Keratinocyte (primary cell): ENCODE measurements around the gene DDIAS. TPM values are rescaled to one million over a fixed set of nuclear protein-coding genes. Genes with fewer than 3 reads are reported as not detected.

Source experiments
- DNase-seq: peaks from one replicate; pipeline ENCODE4 v3.0.0-alpha.2; 2011; ENCODE audit warnings: low read depth, missing footprints, low spot score
- FAIRE-seq: peaks from 2 replicates; lab custom pipeline; 2011; peaks lifted over from hg19 to GRCh38; lab: Jason Lieb, UNC
- H2AFZ ChIP-seq: 2 replicates; pipeline ENCODE4 v1.6.0; 2012; ENCODE audit warnings: low read length, control low read depth, inconsistent platforms; ENCODE audit not compliant: control insufficient read depth
- H3K27ac ChIP-seq: 2 replicates; pipeline ENCODE4 v1.5.1; 2011; ENCODE audit warnings: low read length; ENCODE audit not compliant: control insufficient read depth, insufficient read depth
- H3K27me3 ChIP-seq: 3 replicates; pipeline ENCODE4 v1.6.0; 2011; ENCODE audit warnings: low read length; ENCODE audit not compliant: control insufficient read depth, insufficient read depth; ENCODE audit errors: extremely low read depth
- H3K36me3 ChIP-seq, 2 experiments: 2 replicates in 1 of 2; 3 replicates in 1 of 2; pipeline ENCODE4 v1.5.1; 2011; ENCODE audit warnings: low read length in 2 of 2, mild to moderate bottlenecking in 1 of 2; ENCODE audit not compliant: control insufficient read depth in 2 of 2, insufficient read depth in 2 of 2; ENCODE audit errors: extremely low read depth in 1 of 2
- H3K4me1 ChIP-seq: 3 replicates; pipeline ENCODE4 v1.5.1; 2011; ENCODE audit warnings: low read length; ENCODE audit not compliant: control insufficient read depth, insufficient read depth; ENCODE audit errors: extremely low read depth
- H3K4me2 ChIP-seq: 3 replicates; pipeline ENCODE4 v1.6.0; 2011; ENCODE audit warnings: low read depth, low read length; ENCODE audit not compliant: control insufficient read depth, insufficient read depth; ENCODE audit errors: extremely low read depth
- H3K4me3 ChIP-seq, 3 experiments: fragments of 200-600 bp in 1 of 3; sonication (generic) in 1 of 3; 2 replicates in 2 of 3; 3 replicates in 1 of 3; pipeline ENCODE4 v1.5.1; 2011 to 2016; ENCODE audit warnings: low read length in 3 of 3, mild to moderate bottlenecking in 3 of 3, control low read depth in 2 of 3, inconsistent platforms in 1 of 3, low read depth in 1 of 3, mixed read lengths in 1 of 3, mixed run types in 1 of 3, moderate library complexity in 1 of 3; ENCODE audit not compliant: control insufficient read depth in 2 of 3, insufficient read depth in 2 of 3; ENCODE audit errors: extremely low read depth in 1 of 3
- H3K79me2 ChIP-seq: 2 replicates; pipeline ENCODE4 v1.6.0; 2012; ENCODE audit warnings: low read length; ENCODE audit not compliant: control insufficient read depth, insufficient read depth
- H3K9ac ChIP-seq: 3 replicates; pipeline ENCODE4 v1.6.0; 2011; ENCODE audit warnings: low read length; ENCODE audit not compliant: control insufficient read depth, insufficient read depth; ENCODE audit errors: extremely low read depth
- H3K9me1 ChIP-seq: 3 replicates; pipeline ENCODE4 v1.6.0; 2011; ENCODE audit warnings: low read length; ENCODE audit not compliant: control insufficient read depth, insufficient read depth; ENCODE audit errors: extremely low read depth
- H3K9me3 ChIP-seq: 2 replicates; pipeline ENCODE4 v1.5.1; 2012; ENCODE audit warnings: low read depth, low read length; ENCODE audit not compliant: control insufficient read depth
- H4K20me1 ChIP-seq: 3 replicates; pipeline ENCODE4 v1.6.0; 2011; ENCODE audit warnings: low read length; ENCODE audit not compliant: control insufficient read depth, insufficient read depth; ENCODE audit errors: extremely low read depth
- EZH2 ChIP-seq: IDR thresholded peaks from one replicate; pipeline ENCODE4 v1.6.1; 2012; ENCODE audit warnings: inconsistent platforms, mild to moderate bottlenecking, low read length, moderate library complexity
- dilution Hi-C: fragments of 300-500 bp; cut with MboI; formaldehyde crosslinking; loops from one replicate; pipeline ENCODE4 v1.7.0; 2020; ENCODE audit warnings: low sequenced_read_pairs; ENCODE audit not compliant: extremely low pct_ligation_motif_present
- polyA plus RNA-seq, 5 experiments: library from polyadenylated mRNA; depleted of rRNA in 3 of 5; stranded (reverse) in 3 of 5; stranded (forward) in 1 of 5; unstranded in 1 of 5; fragments of >200 nt; gene quantifications; 1 replicate in 1 of 5; 2 replicates in 3 of 5; 3 replicates in 1 of 5; pipeline versions ENCODE4 v1.2.1 to v1.2.3, GENCODE V29; 2011 to 2012; ENCODE audit warnings: missing spikeins in 2 of 5, low read depth in 1 of 5, low replicate concordance in 1 of 5
- TF ChIP-seq, protein P1 (sequence below), 3 experiments: IDR thresholded peaks in 1 of 3; conservative IDR thresholded peaks in 1 of 3; optimal IDR thresholded peaks in 1 of 3; 2 replicates in 2 of 3; 3 replicates in 1 of 3; pipeline versions ENCODE3 to v1.5.1; 2011; ENCODE audit warnings: low read length in 3 of 3, mild to moderate bottlenecking in 3 of 3, moderate library complexity in 2 of 3, control low read depth in 1 of 3, inconsistent platforms in 1 of 3; ENCODE audit not compliant: insufficient read depth in 2 of 3; ENCODE audit errors: extremely low read depth in 1 of 3

Gene DDIAS
- polyA plus RNA-seq, 1 donor (not counting 4 experiments of a cell fraction or from before 2014, with no cell fraction given): 8.7 TPM

DNA sequence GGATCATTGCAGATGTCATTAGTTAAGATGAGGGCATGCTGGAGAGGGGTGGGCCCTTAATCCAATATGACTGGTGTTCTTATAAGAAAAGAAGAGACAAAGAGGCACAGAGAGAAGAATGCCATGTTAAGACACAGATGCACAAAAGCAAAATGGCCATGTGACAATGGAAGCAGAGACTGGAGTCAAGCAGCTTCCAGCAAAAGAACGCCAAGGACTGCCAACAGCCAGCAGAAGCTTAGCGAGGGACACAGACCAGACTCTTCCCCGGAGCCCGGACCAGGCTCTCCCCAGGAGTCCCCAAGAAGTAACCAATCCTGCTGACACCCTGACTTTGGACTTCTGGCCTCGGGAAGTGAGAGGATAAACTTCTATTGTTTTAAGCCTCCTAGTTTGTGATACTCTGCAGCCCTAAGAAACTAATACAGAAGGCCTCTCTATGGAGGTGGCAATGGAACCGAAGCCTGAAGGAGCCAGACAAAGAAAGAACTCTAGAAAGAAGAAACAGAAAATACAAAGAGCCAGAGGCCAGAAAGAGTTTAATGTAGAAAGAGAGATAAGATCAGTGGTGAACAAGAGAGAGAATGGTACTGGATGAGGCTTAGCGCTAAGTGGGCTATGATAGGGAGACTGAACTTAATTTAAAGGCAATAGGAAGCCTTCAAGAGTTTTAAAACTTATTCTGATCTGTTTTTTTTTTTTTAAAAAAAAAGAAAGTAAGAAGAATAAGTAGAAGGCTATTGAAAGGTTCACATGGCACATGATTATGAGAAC is 29.0 kb upstream of the DDIAS start:
- H2AFZ ChIP-seq: no peak overlapping the region
- dilution Hi-C loops: no loop called here
- DNase-seq (no peak), FAIRE-seq (no peak)
- H3K36me3 ChIP-seq: no peaks in the 10 kb centered on the region
- TF ChIP-seq, protein P1, sequence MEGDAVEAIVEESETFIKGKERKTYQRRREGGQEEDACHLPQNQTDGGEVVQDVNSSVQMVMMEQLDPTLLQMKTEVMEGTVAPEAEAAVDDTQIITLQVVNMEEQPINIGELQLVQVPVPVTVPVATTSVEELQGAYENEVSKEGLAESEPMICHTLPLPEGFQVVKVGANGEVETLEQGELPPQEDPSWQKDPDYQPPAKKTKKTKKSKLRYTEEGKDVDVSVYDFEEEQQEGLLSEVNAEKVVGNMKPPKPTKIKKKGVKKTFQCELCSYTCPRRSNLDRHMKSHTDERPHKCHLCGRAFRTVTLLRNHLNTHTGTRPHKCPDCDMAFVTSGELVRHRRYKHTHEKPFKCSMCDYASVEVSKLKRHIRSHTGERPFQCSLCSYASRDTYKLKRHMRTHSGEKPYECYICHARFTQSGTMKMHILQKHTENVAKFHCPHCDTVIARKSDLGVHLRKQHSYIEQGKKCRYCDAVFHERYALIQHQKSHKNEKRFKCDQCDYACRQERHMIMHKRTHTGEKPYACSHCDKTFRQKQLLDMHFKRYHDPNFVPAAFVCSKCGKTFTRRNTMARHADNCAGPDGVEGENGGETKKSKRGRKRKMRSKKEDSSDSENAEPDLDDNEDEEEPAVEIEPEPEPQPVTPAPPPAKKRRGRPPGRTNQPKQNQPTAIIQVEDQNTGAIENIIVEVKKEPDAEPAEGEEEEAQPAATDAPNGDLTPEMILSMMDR (optimal IDR thresholded peaks at IDR 0.05 in 1 of 3, IDR thresholded peaks at IDR 0.05 in 1 of 3, conservative IDR thresholded peaks at IDR 0.05 in 1 of 3; ENCODE audit: extremely low read depth in 1 of 3, insufficient read depth in 2 of 3, low read length in 3 of 3): no peak
- no peak for TF ChIP-seq EZH2
- H4K20me1 ChIP-seq: no peaks in the 10 kb centered on the region
- no peaks in the 10 kb centered on the region for H3K79me2 ChIP-seq
- H3K4me3 ChIP-seq: no peak overlapping the region
- H3K27ac ChIP-seq: no peak overlapping the region
- no peak overlapping the region for H3K9ac ChIP-seq
- H3K4me2 ChIP-seq: no peak overlapping the region
- H3K9me3 ChIP-seq: no peaks in the 10 kb centered on the region
- H3K4me1 ChIP-seq: peaks cover 6% of the 10 kb centered on the region
- no peaks in the 10 kb centered on the region for H3K27me3 ChIP-seq
- H3K9me1 ChIP-seq: no peaks in the 10 kb centered on the region

- Histone ChIP-seq H3K27me3 (no peaks in the 10 kb centered on the region), H3K9me3 (no peaks in the 10 kb centered on the region), H3K27ac (no peak overlapping the region), H3K4me1 (peaks cover 6% of the 10 kb centered on the region), H3K36me3 (no peaks in the 10 kb centered on the region), H4K20me1 (no peaks in the 10 kb centered on the region), H3K4me2 (no peak overlapping the region), H3K4me3 (no peak overlapping the region), H3K79me2 (no peaks in the 10 kb centered on the region), H3K9me1 (no peaks in the 10 kb centered on the region), H3K9ac (no peak overlapping the region), H2AFZ (no peak overlapping the region)
- dilution Hi-C loops: no loop called here
- no peak for FAIRE-seq
- DNase-seq: no peak
- TF ChIP-seq, protein P1 (optimal IDR thresholded peaks at IDR 0.05 in 1 of 3, IDR thresholded peaks at IDR 0.05 in 1 of 3, conservative IDR thresholded peaks at IDR 0.05 in 1 of 3; ENCODE audit: extremely low read depth in 1 of 3, insufficient read depth in 2 of 3, low read length in 3 of 3): no peak
- no peak for TF ChIP-seq EZH2
Observed at GRCh38 chr11:82873919-82874333, 27.6 kb upstream of the DDIAS start.
